Melanocyte of skin (primary cell): ENCODE measurements around the gene FAM124B. TPM values are rescaled to one million over a fixed set of nuclear protein-coding genes. Genes with fewer than 3 reads are reported as not detected.

Experiments
- total RNA-seq, 2 donors: library from RNA; depleted of rRNA; stranded (reverse); fragments of >200 nt; gene quantifications; 2 replicates each; pipeline ENCODE4 v1.2.3, GENCODE V29; 2012

FAM124B gene, protein sequence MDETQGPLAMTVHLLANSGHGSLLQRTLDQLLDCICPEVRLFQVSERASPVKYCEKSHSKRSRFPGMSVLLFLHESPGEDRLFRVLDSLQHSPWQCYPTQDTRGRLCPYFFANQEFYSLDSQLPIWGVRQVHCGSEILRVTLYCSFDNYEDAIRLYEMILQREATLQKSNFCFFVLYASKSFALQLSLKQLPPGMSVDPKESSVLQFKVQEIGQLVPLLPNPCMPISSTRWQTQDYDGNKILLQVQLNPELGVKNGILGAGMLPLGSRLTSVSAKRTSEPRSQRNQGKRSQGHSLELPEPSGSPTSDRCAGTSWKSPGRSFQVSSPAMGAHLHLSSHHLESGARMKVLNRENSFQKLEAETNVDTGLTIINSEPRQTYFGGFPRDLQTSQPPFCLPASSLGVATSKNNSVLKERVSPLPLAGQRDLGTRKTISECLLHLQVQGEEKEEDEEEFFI
- under 1 TPM in 1 of 2 donors, not detected in 1; 0.67 TPM for total RNA-seq

DNA sequence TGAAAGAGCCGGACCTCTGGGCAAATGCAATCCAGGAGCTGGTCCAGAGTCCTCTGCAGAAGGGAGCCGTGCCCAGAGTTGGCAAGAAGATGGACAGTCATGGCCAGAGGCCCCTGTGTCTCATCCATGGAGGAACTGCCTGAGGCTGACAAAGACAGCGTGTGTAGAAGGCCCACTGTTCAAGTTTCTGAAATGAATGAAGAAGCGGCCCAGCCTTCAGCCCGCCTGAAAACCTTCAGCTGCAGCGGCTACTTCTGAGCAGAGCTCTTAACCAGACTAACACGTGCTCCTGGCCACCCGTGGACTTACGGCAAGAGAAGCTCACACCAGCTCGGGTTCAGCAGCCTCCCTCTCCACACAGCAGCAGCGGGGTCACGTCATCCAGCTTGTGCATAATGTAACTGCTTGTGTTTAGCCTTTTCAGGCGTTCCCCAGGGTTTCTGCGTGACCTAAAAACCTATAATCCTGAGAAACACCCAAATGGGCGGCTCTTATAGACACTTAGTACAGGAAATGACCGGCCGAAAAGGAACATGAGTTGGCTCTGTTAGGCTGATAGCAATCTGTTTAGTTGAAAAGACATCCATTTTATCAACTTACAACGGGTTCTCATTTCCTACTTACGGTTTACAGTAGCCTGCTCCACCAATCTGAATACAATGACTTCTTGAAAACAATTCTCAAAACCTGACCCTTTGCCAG, at the start of gene FAM124B:
Gene FAM124B, minus strand, starts transcription at position 467 of the 702 bp plus-strand sequence. Its CDS starts 339 bp downstream, at position 128.

Other genes with a start within 250 kb of the FAM124B start
- 10 to 100 TPM; 41.3 to 54.6 TPM for gene CUL3, start 183.3 kb upstream of the FAM124B start, total RNA-seq